K562 (cell line): Measurements from ENCODE around the gene FBN1.

Source experiments
- BRF1 ChIP-seq: IDR thresholded peaks from 3 replicates; pipeline ENCODE4 v1.6.1; 2011; ENCODE audit warnings: borderline replicate concordance, mild to moderate bottlenecking; ENCODE audit not compliant: insufficient read length; ENCODE audit errors: extremely low read depth
- NFATC3 ChIP-seq: fragments of 450-650 bp; IDR thresholded peaks from 2 replicates; pipeline ENCODE4 v1.6.1; 2017; ENCODE audit warnings: mild to moderate bottlenecking
- POLR2A ChIP-seq: fragments of 450-650 bp; conservative IDR thresholded peaks from 2 replicates; pipeline ENCODE4 v1.6.1; 2016
- RBM22 ChIP-seq: fragments of 200-400 bp; formaldehyde crosslinking; IDR thresholded peaks from 2 replicates; pipeline ENCODE4 v1.6.1; 2018; ENCODE audit warnings: low read length, low read depth; ENCODE audit not compliant: poor library complexity, severe bottlenecking
- ZBTB26 ChIP-seq: fragments of 450-650 bp; formaldehyde crosslinking; IDR thresholded peaks from 2 replicates; pipeline ENCODE4 v1.4.0; 2022; ENCODE audit warnings: missing genetic modification characterization
- ZNF644 ChIP-seq: fragments of 200-800 bp; sonication (Bioruptor generic); IDR thresholded peaks from 2 replicates; pipeline ENCODE4 v1.6.1; 2016; ENCODE audit warnings: low read depth, missing genetic modification characterization, missing compliant biosample characterization

- TF ChIP-seq RBM22 (no peak), BRF1 (no peak), POLR2A (no peak), ZNF644 (no peak), NFATC3 (no peak), ZBTB26 (CRISPR knock-in tag) (no peak)
Measured at GRCh38 chr15:48571510-48571909, 74.0 kb downstream of the FBN1 start.
